Esophagus muscularis mucosa (tissue), 4 donors: ENCODE results near the gene HS3ST3A1. TPM values are rescaled to one million over a fixed set of nuclear protein-coding genes. Genes with fewer than 3 reads are reported as not detected.

Experiments
- DNase-seq: peaks from one replicate; pipeline ENCODE4 v3.0.0-alpha.2; 2017; ENCODE audit errors: extremely low spot score
- H3K27ac ChIP-seq, 4 donors: fragments of 200-600 bp; sonication (generic); replicated peaks in 1 of 4; 1 replicate in 3 of 4; 2 replicates in 1 of 4; pipeline ENCODE4 v1.5.1; 2016 to 2019; ENCODE audit warnings: mild to moderate bottlenecking in 1 of 4
- H3K27me3 ChIP-seq, 4 donors: fragments of 200-600 bp; sonication (generic); one replicate each; pipeline versions ENCODE4 v1.5.1 to v1.6.0; 2016 to 2019
- H3K36me3 ChIP-seq, 4 donors: fragments of 200-600 bp; sonication (generic); one replicate each; pipeline ENCODE4 v1.5.1; 2016 to 2019
- H3K4me1 ChIP-seq, 4 donors: fragments of 200-600 bp; sonication (generic); one replicate each; pipeline ENCODE4 v1.5.1; 2016 to 2019
- H3K4me3 ChIP-seq, 4 donors: fragments of 200-600 bp; sonication (generic); 1 replicate in 2 of 4; 2 replicates in 2 of 4; pipeline ENCODE4 v1.5.1; 2016 to 2019; ENCODE audit warnings: mild to moderate bottlenecking in 4 of 4, moderate library complexity in 1 of 4
- H3K9me3 ChIP-seq, 4 donors: fragments of 200-600 bp; sonication (generic); 1 replicate in 3 of 4; 2 replicates in 1 of 4; pipeline ENCODE4 v1.5.1; 2016 to 2019
- CTCF ChIP-seq, 3 experiments: fragments of 200-600 bp in 2 of 3; fragments of 450-650 bp in 1 of 3; sonication (generic) in 2 of 3; IDR thresholded peaks; one replicate each; pipeline ENCODE4 v1.5.1; 2017 to 2019; ENCODE audit warnings: antibody characterized with exemption in 3 of 3, mild to moderate bottlenecking in 2 of 3, moderate library complexity in 1 of 3
- EP300 ChIP-seq: sonication (generic); formaldehyde crosslinking; IDR thresholded peaks from one replicate; pipeline ENCODE4 v1.6.1; 2017; ENCODE audit warnings: antibody characterized with exemption
- POLR2A ChIP-seq: fragments of 450-650 bp; IDR thresholded peaks from one replicate; pipeline ENCODE4 v1.6.1; 2017; ENCODE audit warnings: antibody characterized with exemption, moderate library complexity, mild to moderate bottlenecking, low read depth
- POLR2AphosphoS5 ChIP-seq, 2 donors: sonication (generic); formaldehyde crosslinking; IDR thresholded peaks; one replicate each; pipeline ENCODE4 v1.6.1; 2017; ENCODE audit warnings: antibody characterized with exemption in 2 of 2
- WGBS: methylation state at CpG from one replicate; pipeline ENCODE4 v1.1.5; 2018; 5-methylcytosine and 5-hydroxymethylcytosine counted together
- intact Hi-C: fragments of 100-400 bp; cut with DNase I; formaldehyde crosslinking; loops from one replicate; pipeline ENCODE4 v1.15.1; 2023
- total RNA-seq, 4 donors: library from RNA; depleted of rRNA; stranded (reverse); fragments of >200 nt; gene quantifications; one replicate each; pipeline versions ENCODE4 v1.1.0 to v1.2.1, GENCODE V29; 2016

HS3ST3A1 gene
- total RNA-seq, 4 donors from 2014 or later = 5.7 to 10.4 (median 7.7) TPM

DNA sequence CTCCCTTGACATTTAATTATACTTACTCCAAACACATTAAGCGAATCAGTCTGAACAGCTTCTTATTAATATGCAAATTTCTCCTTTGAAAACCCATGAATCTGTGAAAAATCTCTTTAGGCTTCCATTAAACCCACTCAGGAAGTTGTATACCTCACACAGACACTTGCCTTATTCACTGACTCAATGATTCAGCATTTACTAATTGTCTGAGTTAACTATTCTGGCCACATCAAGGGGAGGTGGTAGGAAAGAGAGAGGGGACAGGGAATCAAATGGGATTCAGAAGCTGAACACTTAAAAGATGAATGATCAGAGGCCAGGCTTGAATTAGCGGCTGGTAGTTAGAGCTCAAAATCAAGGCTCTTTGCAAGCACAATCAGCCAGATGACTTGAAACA is 70.0 kb downstream of the HS3ST3A1 start:
- 54% methylated on average over 2 of the region's 2 CpGs for WGBS
- no peak for TF ChIP-seq CTCF (IDR thresholded peaks at IDR 0.05)
- TF ChIP-seq EP300 = no peak
- TF ChIP-seq POLR2A = no peak
- no peak for TF ChIP-seq POLR2AphosphoS5 (IDR thresholded peaks at IDR 0.05)
- H3K36me3 ChIP-seq = no peaks in the 10 kb centered on the region
- intact Hi-C loops = no loop called here
- H3K27ac ChIP-seq = no peak overlapping the region
- no peak overlapping the region for H3K4me3 ChIP-seq
- peaks cover 0 to 3% (median 0%) of the 10 kb centered on the region in 4 donors for H3K27me3 ChIP-seq
- DNase-seq = peak; percentile 19
- peaks cover 0 to 11% (median 7%) of the 10 kb centered on the region in 4 donors for H3K9me3 ChIP-seq
- no peaks in the 10 kb centered on the region for H3K4me1 ChIP-seq

DNA sequence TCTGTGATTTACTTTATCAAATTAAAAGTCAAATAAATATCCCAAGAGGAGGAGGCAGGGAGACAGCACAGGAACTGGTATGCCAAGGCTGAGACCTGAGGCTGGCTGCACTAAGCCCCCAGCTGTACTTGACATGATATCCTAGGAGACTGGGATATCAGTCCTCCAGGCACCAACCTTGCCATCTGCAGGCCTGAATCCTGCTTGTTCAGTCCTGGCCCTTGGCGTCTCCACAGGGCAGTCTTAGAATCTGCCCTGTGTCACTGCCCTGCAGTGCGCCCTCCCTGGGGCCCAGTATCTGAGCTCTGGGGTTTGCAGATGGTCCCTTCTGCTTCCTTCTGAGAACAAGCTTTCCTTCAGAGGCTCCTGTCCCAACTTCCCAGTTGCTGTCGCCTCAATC is 75.9 kb downstream of the HS3ST3A1 start:
- H3K4me3 ChIP-seq = no peak overlapping the region
- intact Hi-C loops = no loop called here
- WGBS = 75% methylated on average over 3 of the region's 3 CpGs
- no peaks in the 10 kb centered on the region for H3K4me1 ChIP-seq
- H3K27me3 ChIP-seq = peaks cover 0 to 3% (median 0%) of the 10 kb centered on the region in 4 donors
- no peak overlapping the region for H3K27ac ChIP-seq
- TF ChIP-seq POLR2A (no peak), POLR2AphosphoS5 (IDR thresholded peaks at IDR 0.05) (no peak), EP300 (no peak), CTCF (IDR thresholded peaks at IDR 0.05) (no peak)
- H3K9me3 ChIP-seq = no peaks in the 10 kb centered on the region
- peak; percentile 79 for DNase-seq
- no peaks in the 10 kb centered on the region for H3K36me3 ChIP-seq

DNA sequence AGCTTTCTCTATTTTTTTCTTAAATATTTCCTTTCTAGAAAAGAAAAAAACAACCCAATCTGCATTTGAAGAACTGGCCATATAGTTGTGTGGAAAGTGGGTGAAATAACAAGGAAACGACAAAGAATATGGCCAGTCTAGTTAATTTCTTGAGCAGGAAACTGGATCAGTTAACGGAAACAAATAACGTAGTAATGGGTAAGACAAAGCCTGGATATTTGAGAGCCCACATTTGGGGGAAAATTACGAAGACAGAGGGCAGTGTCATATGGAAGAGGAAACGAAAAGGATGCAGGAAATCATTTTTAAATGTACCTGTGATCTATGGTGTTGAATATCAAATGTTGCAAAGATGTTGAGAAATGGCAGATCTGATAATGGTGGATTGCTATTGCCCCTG is 78.6 kb downstream of the HS3ST3A1 start:
- 85% methylated on average over 5 of the region's 5 CpGs for WGBS
- no peaks in the 10 kb centered on the region for H3K4me1 ChIP-seq
- no peak overlapping the region for H3K4me3 ChIP-seq
- TF ChIP-seq EP300 (no peak), CTCF (IDR thresholded peaks at IDR 0.05) (no peak), POLR2AphosphoS5 (IDR thresholded peaks at IDR 0.05) (no peak), POLR2A (no peak)
- intact Hi-C loops = no loop called here
- H3K36me3 ChIP-seq = no peaks in the 10 kb centered on the region
- no peaks in the 10 kb centered on the region for H3K27me3 ChIP-seq
- DNase-seq = no peak
- H3K9me3 ChIP-seq = no peaks in the 10 kb centered on the region
- no peak overlapping the region for H3K27ac ChIP-seq

DNA sequence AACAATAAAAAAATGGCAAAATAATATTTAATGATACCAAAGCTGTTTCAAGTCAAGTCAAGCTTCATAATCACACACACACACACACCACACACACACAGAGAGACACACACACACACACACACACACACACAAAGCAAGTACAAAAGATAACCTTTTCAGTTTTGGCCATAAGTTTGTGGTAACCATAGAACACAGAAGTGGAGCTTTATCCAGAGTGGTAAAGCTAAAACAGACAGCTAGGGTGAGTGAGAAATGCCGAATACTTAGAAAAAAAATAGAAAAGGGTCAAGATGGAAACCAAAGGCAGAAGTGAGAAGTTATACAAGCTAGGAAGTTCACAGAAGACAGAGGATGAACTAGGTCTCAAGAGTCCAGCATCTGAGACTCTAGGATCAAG is 79.0 kb downstream of the HS3ST3A1 start:
- DNase-seq = no peak
- Histone ChIP-seq H3K36me3 (no peaks in the 10 kb centered on the region), H3K27ac (no peak overlapping the region), H3K27me3 (no peaks in the 10 kb centered on the region), H3K9me3 (no peaks in the 10 kb centered on the region), H3K4me3 (no peak overlapping the region), H3K4me1 (no peaks in the 10 kb centered on the region)
- TF ChIP-seq CTCF (IDR thresholded peaks at IDR 0.05) (no peak), POLR2A (no peak), POLR2AphosphoS5 (IDR thresholded peaks at IDR 0.05) (no peak), EP300 (no peak)
- intact Hi-C loops = no loop called here
- 86% methylated on average over 1 of the region's 1 CpG for WGBS

- Histone ChIP-seq H3K27ac (no peak overlapping the region), H3K36me3 (no peaks in the 10 kb centered on the region), H3K4me3 (no peak overlapping the region), H3K27me3 (no peaks in the 10 kb centered on the region), H3K9me3 (no peaks in the 10 kb centered on the region), H3K4me1 (no peaks in the 10 kb centered on the region)
- intact Hi-C loops = no loop called here
- WGBS = 84% methylated on average over 4 of the region's 4 CpGs
- no peak for DNase-seq
- TF ChIP-seq EP300 = no peak
- no peak for TF ChIP-seq CTCF (IDR thresholded peaks at IDR 0.05)
- TF ChIP-seq POLR2AphosphoS5 (IDR thresholded peaks at IDR 0.05) = no peak
- no peak for TF ChIP-seq POLR2A
Measured at GRCh38 chr17:13521784-13522183, 79.9 kb downstream of the HS3ST3A1 start.
